ENCODE results near the gene GRIK3.

GRCh38 chr1:36971852-36972618 is 62.3 kb downstream of the GRIK3 start:
- TF ChIP-seq POLR2A (IDR thresholded peaks at IDR 0.05; ENCODE audit: low read depth, low read length) (no peak), POLR2AphosphoS5 (IDR thresholded peaks at IDR 0.05; ENCODE audit: low read depth, low read length) (no peak)

Data from GM12892 (cell line).